Right lobe of liver (tissue), 4 donors: ENCODE results near the gene GNPTAB.

Source experiments
- POLR2A ChIP-seq: fragments of 450-650 bp; IDR thresholded peaks from one replicate; pipeline ENCODE4 v1.6.1; 2017; ENCODE audit warnings: antibody characterized with exemption, mild to moderate bottlenecking
- TF ChIP-seq, protein P1 (sequence below), 4 donors: fragments of 200-600 bp in 3 of 4; fragments of 450-650 bp in 1 of 4; IDR thresholded peaks; one replicate each; pipeline versions ENCODE4 v1.5.1 to v1.8.0; 2016 to 2022; ENCODE audit warnings: antibody characterized with exemption in 4 of 4, mild to moderate bottlenecking in 2 of 4
- donor health status: DM: no; HTN: no; CAD: no.
- donor health status: DM: no; HTN: no; CAD: no.
- donor health status: DM: no; HTN: yes; CAD: no.

DNA sequence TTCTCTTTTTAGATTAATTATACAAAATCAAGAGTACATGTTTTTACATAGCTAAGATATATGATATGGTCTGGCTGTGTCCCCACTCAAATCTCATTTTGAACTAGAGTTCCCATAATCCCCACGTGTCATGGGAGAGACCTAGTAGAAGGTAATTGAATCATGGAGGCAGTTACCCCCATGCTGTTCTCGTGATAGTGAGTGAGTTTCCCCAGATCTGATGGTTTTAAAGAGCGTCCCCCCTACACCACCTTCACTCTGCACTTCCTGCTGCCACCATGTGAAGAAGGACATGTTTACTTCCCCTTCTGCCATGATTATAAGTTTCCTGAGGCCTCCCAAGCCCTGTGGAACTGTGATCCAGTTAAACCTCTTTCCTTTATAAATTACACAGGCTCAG, 25.2 kb upstream of the GNPTAB start:
- TF ChIP-seq, protein P1, sequence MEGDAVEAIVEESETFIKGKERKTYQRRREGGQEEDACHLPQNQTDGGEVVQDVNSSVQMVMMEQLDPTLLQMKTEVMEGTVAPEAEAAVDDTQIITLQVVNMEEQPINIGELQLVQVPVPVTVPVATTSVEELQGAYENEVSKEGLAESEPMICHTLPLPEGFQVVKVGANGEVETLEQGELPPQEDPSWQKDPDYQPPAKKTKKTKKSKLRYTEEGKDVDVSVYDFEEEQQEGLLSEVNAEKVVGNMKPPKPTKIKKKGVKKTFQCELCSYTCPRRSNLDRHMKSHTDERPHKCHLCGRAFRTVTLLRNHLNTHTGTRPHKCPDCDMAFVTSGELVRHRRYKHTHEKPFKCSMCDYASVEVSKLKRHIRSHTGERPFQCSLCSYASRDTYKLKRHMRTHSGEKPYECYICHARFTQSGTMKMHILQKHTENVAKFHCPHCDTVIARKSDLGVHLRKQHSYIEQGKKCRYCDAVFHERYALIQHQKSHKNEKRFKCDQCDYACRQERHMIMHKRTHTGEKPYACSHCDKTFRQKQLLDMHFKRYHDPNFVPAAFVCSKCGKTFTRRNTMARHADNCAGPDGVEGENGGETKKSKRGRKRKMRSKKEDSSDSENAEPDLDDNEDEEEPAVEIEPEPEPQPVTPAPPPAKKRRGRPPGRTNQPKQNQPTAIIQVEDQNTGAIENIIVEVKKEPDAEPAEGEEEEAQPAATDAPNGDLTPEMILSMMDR (IDR thresholded peaks at IDR 0.05) = no peak
- no peak for TF ChIP-seq POLR2A
